MM.1S (cell line): ENCODE measurements around the gene L1CAM.

ENCODE experiments used
- DNase-seq: peaks from one replicate; pipeline ENCODE4 v3.0.0-alpha.2; 2015
- H2AFZ ChIP-seq: fragments of 300-600 bp; sonication (generic); 2 replicates; pipeline ENCODE4 v1.6.0; 2016; ENCODE audit warnings: antibody characterized with exemption, low read length
- H3F3A ChIP-seq: fragments of 300-600 bp; sonication (generic); 2 replicates; pipeline ENCODE4 v1.6.1; 2016; ENCODE audit warnings: mild to moderate bottlenecking, antibody characterized with exemption, low read length, moderate library complexity, mixed read lengths; ENCODE audit not compliant: insufficient read depth
- H3K27ac ChIP-seq: fragments of 300-600 bp; sonication (generic); 2 replicates; pipeline ENCODE4 v1.5.1; 2016; ENCODE audit warnings: mild to moderate bottlenecking, low read length
- H3K27me3 ChIP-seq: fragments of 300-600 bp; sonication (generic); replicated peaks from 2 replicates; pipeline ENCODE4 v1.6.0; 2016; ENCODE audit warnings: low read length; ENCODE audit not compliant: insufficient read depth
- H3K36me3 ChIP-seq: fragments of 300-600 bp; sonication (generic); replicated peaks from 2 replicates; pipeline ENCODE4 v1.6.1; 2016; ENCODE audit warnings: mild to moderate bottlenecking, low read length, mixed read lengths; ENCODE audit not compliant: insufficient read depth
- H3K4me1 ChIP-seq: fragments of 300-600 bp; sonication (generic); 2 replicates; pipeline ENCODE4 v1.6.1; 2016; ENCODE audit warnings: low read length, mixed read lengths
- H3K4me2 ChIP-seq: fragments of 300-600 bp; sonication (generic); 2 replicates; pipeline ENCODE4 v1.6.0; 2016; ENCODE audit warnings: low read depth, low read length
- H3K4me3 ChIP-seq: fragments of 300-600 bp; sonication (generic); 2 replicates; pipeline ENCODE4 v1.5.1; 2016; ENCODE audit warnings: low read length, mixed read lengths
- H3K79me2 ChIP-seq: fragments of 300-600 bp; sonication (generic); 2 replicates; pipeline ENCODE4 v1.6.1; 2016; ENCODE audit warnings: mixed run types, low read length, mixed read lengths
- H3K9ac ChIP-seq: fragments of 300-600 bp; sonication (generic); 2 replicates; pipeline ENCODE4 v1.6.1; 2016; ENCODE audit warnings: low read length, mixed read lengths
- H3K9me2 ChIP-seq: fragments of 300-600 bp; sonication (generic); replicated peaks from 2 replicates; pipeline ENCODE4 v1.6.1; 2016; ENCODE audit warnings: mild to moderate bottlenecking, low read length, mixed read lengths; ENCODE audit not compliant: insufficient read depth
- H3K9me3 ChIP-seq: fragments of 300-600 bp; sonication (generic); replicated peaks from 2 replicates; pipeline ENCODE4 v1.6.1; 2016; ENCODE audit warnings: mild to moderate bottlenecking, low read length, mixed read lengths; ENCODE audit not compliant: insufficient read depth
- H4K20me1 ChIP-seq: fragments of 300-600 bp; sonication (generic); 2 replicates; pipeline ENCODE4 v1.6.1; 2016; ENCODE audit warnings: mild to moderate bottlenecking, low read length, moderate library complexity, mixed read lengths; ENCODE audit not compliant: insufficient read depth
- CTCF ChIP-seq: fragments of 300-600 bp; sonication (generic); IDR thresholded peaks from 2 replicates; pipeline ENCODE4 v1.5.1; 2016; ENCODE audit warnings: antibody characterized with exemption, low read length, mixed read lengths
- EZH2 ChIP-seq: fragments of 300-600 bp; sonication (generic); optimal IDR thresholded peaks from 2 replicates; pipeline ENCODE3; 2017; ENCODE audit warnings: low read depth, mild to moderate bottlenecking, antibody characterized with exemption, low read length, mixed read lengths
- EZH2phosphoT487 ChIP-seq: fragments of 300-600 bp; sonication (generic); IDR thresholded peaks from 2 replicates; pipeline ENCODE4 v1.6.1; 2018; ENCODE audit warnings: antibody characterized with exemption, low read length

The L1CAM gene

GRCh38 chrX:153871451-153871850, 14.5 kb downstream of the L1CAM start:
- Histone ChIP-seq H3K4me2 (no peak overlapping the region), H3K4me1 (no peaks in the 10 kb centered on the region), H3F3A (no peaks in the 10 kb centered on the region), H2AFZ (no peak overlapping the region), H3K9me3 (no peaks in the 10 kb centered on the region), H3K9ac (no peak overlapping the region), H3K9me2 (no peaks in the 10 kb centered on the region), H3K4me3 (no peak overlapping the region), H3K27me3 (peaks cover 32% of the 10 kb centered on the region), H3K36me3 (no peaks in the 10 kb centered on the region), H3K27ac (no peak overlapping the region), H3K79me2 (no peaks in the 10 kb centered on the region), H4K20me1 (no peaks in the 10 kb centered on the region)
- TF ChIP-seq EZH2 = no peak
- no peak for DNase-seq

GRCh38 chrX:153870791-153871360, 15.1 kb downstream of the L1CAM start:
- TF ChIP-seq EZH2phosphoT487 (no peak), EZH2 (no peak), CTCF (no peak)
- no peaks in the 10 kb centered on the region for H3K9me3 ChIP-seq
- H3K27ac ChIP-seq = no peak overlapping the region
- no peak overlapping the region for H3K9ac ChIP-seq
- no peak for DNase-seq
- H3K4me2 ChIP-seq = no peak overlapping the region
- peaks cover 36% of the 10 kb centered on the region for H3K27me3 ChIP-seq
- H2AFZ ChIP-seq = no peak overlapping the region
- H3F3A ChIP-seq = no peaks in the 10 kb centered on the region
- no peaks in the 10 kb centered on the region for H3K9me2 ChIP-seq
- no peaks in the 10 kb centered on the region for H3K4me1 ChIP-seq
- no peaks in the 10 kb centered on the region for H4K20me1 ChIP-seq
- H3K36me3 ChIP-seq = no peaks in the 10 kb centered on the region
- H3K4me3 ChIP-seq = no peak overlapping the region
- no peaks in the 10 kb centered on the region for H3K79me2 ChIP-seq

- no peaks in the 10 kb centered on the region for H4K20me1 ChIP-seq
- H3K9me2 ChIP-seq = no peaks in the 10 kb centered on the region
- TF ChIP-seq EZH2 (no peak), CTCF (no peak), EZH2phosphoT487 (no peak)
Observed at GRCh38 chrX:153870288-153870690, 15.7 kb downstream of the L1CAM start.

GRCh38 chrX:153869473-153870287, 16.3 kb downstream of the L1CAM start:
- DNase-seq = no peak
- peaks cover 46% of the 10 kb centered on the region for H3K27me3 ChIP-seq
- TF ChIP-seq EZH2 = no peak
- H3K9me3 ChIP-seq = no peaks in the 10 kb centered on the region
- H3K79me2 ChIP-seq = no peaks in the 10 kb centered on the region
- H3K9ac ChIP-seq = no peak overlapping the region
- no peaks in the 10 kb centered on the region for H3K9me2 ChIP-seq
- H3K4me2 ChIP-seq = no peak overlapping the region
- H3K36me3 ChIP-seq = no peaks in the 10 kb centered on the region
- no peaks in the 10 kb centered on the region for H3F3A ChIP-seq
- H3K4me3 ChIP-seq = no peak overlapping the region
- no peak overlapping the region for H2AFZ ChIP-seq
- H3K4me1 ChIP-seq = no peaks in the 10 kb centered on the region
- H4K20me1 ChIP-seq = no peaks in the 10 kb centered on the region
- no peak overlapping the region for H3K27ac ChIP-seq

More at GRCh38 chrX:153870288-153870690, 15.7 kb downstream of the L1CAM start:
- H3K79me2 ChIP-seq = no peaks in the 10 kb centered on the region
- DNase-seq = no peak
- no peaks in the 10 kb centered on the region for H3K9me3 ChIP-seq
- no peaks in the 10 kb centered on the region for H3F3A ChIP-seq
- no peak overlapping the region for H2AFZ ChIP-seq
- peaks cover 41% of the 10 kb centered on the region for H3K27me3 ChIP-seq
- H3K27ac ChIP-seq = no peak overlapping the region
- H3K4me1 ChIP-seq = no peaks in the 10 kb centered on the region
- no peak overlapping the region for H3K9ac ChIP-seq
- no peak overlapping the region for H3K4me2 ChIP-seq
- H3K36me3 ChIP-seq = no peaks in the 10 kb centered on the region
- H3K4me3 ChIP-seq = no peak overlapping the region
